Fibroblast of lung (primary cell): ENCODE measurements around the gene NHLH1.

Source experiments
- EZH2 ChIP-seq: IDR thresholded peaks from 2 replicates; pipeline ENCODE4 v1.5.1; 2012; ENCODE audit warnings: low read length, control low read depth, mild to moderate bottlenecking; ENCODE audit errors: missing control alignments
- TF ChIP-seq, protein P1 (sequence below), 2 donors: IDR thresholded peaks in 1 of 2; conservative IDR thresholded peaks in 1 of 2; 1 replicate in 1 of 2; 2 replicates in 1 of 2; pipeline ENCODE4 v1.5.1; 2011 to 2012; ENCODE audit warnings: low read length in 2 of 2, control low read depth in 1 of 2, inconsistent platforms in 1 of 2, low read depth in 1 of 2, mild to moderate bottlenecking in 1 of 2

DNA sequence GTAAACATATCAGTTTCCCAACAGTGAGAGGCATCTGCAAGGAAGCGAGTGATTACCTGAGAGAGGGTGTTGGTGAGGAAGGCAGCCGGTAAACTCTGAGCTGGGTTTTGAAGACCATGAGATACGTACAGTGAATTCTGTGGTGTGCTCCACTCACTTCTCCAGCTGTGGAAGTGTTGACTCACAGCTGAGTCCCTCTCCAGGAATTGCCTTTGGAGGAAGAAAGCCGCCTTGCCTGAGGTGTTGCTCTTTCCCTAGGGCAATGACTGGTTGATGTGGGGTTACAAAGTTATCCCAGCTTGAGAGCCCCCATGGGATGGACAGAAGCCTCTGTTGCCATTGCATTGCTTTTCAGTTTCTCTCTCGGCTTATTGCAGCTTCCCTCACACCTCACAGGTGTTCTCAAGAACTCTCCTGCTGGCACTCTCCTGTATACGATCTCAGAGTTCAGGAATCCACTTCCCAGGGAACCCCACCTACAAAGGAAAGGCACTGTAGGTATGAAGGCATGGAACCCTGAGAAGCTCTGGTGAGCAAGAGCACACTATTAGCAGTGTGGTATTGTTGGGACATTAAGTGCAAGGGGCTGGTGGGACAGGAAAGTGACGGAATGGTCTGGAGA, 10.8 kb downstream of the NHLH1 start:
- TF ChIP-seq, protein P1, sequence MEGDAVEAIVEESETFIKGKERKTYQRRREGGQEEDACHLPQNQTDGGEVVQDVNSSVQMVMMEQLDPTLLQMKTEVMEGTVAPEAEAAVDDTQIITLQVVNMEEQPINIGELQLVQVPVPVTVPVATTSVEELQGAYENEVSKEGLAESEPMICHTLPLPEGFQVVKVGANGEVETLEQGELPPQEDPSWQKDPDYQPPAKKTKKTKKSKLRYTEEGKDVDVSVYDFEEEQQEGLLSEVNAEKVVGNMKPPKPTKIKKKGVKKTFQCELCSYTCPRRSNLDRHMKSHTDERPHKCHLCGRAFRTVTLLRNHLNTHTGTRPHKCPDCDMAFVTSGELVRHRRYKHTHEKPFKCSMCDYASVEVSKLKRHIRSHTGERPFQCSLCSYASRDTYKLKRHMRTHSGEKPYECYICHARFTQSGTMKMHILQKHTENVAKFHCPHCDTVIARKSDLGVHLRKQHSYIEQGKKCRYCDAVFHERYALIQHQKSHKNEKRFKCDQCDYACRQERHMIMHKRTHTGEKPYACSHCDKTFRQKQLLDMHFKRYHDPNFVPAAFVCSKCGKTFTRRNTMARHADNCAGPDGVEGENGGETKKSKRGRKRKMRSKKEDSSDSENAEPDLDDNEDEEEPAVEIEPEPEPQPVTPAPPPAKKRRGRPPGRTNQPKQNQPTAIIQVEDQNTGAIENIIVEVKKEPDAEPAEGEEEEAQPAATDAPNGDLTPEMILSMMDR (conservative IDR thresholded peaks at IDR 0.05 in 1 of 2, IDR thresholded peaks at IDR 0.05 in 1 of 2; ENCODE audit: low read depth in 1 of 2, low read length in 2 of 2) = no peak
- TF ChIP-seq EZH2 = no peak
